Left cardiac atrium (tissue), 4 donors: ENCODE measurements around the gene BMP7. TPM values are rescaled to one million over a fixed set of nuclear protein-coding genes. Genes with fewer than 3 reads are reported as not detected.

Source experiments
- ATAC-seq, 2 donors: fragments of 200-7000 bp; cut with Tn5 transposase; one replicate each; pipeline ENCODE4 v1.9.1; 2020; ENCODE audit warnings: mild to moderate bottlenecking in 2 of 2, moderate library complexity in 2 of 2
- DNase-seq: peaks from one replicate; pipeline ENCODE4 v3.0.0-alpha.2; 2020
- intact Hi-C, 2 donors: fragments of 100-400 bp; cut with DNase I; formaldehyde crosslinking; loops; one replicate each; pipeline versions ENCODE4 v1.14.1 to v1.15.1; 2022 to 2023
- total RNA-seq, 2 donors: library from RNA; stranded (reverse); fragmentation: NEBNext Ultra II Directional; extraction: Animal tissue kit (Norgen Biotek cat#: 25700); gene quantifications; one replicate each; pipeline ENCODE4 v1.2.1, GENCODE V29; 2021
- donor health status: DM: no; HTN: yes; CAD: no.
- donor health status: DM: no; HTN: yes; CAD: no; lungs with severe emphysema.
- donor health status: DM: yes; HTN: yes; CAD: no.
- donor health status: Dilated cardiomyopathy.

The BMP7 gene
- total RNA-seq, 2 donors from 2014 or later = 23.9 to 29.3 TPM

- intact Hi-C loops = no loop called here
- no peak for DNase-seq
- no peak for ATAC-seq
Observed at GRCh38 chr20:57220337-57221145, 45.9 kb downstream of the BMP7 start.

GRCh38 chr20:57219071-57219677 is 47.3 kb downstream of the BMP7 start:
- ATAC-seq = no peak
- DNase-seq = no peak
- intact Hi-C loops = no loop called here

GRCh38 chr20:57218489-57218888 is 48.0 kb downstream of the BMP7 start:
- intact Hi-C loops = no loop called here
- ATAC-seq (no peak), DNase-seq (no peak)

- ATAC-seq (no peak), DNase-seq (no peak)
- intact Hi-C loops = no loop called here
Observed at GRCh38 chr20:57217802-57218201, 48.6 kb downstream of the BMP7 start.

GRCh38 chr20:57216669-57217068 is 49.8 kb downstream of the BMP7 start:
- intact Hi-C loops = no loop called here
- DNase-seq (no peak), ATAC-seq (no peak)

- no peak for ATAC-seq
- no peak for DNase-seq
- intact Hi-C loops = no loop called here
Observed at GRCh38 chr20:57215826-57216471, 50.5 kb downstream of the BMP7 start.

- no peak for ATAC-seq
- intact Hi-C loops = no loop called here
- no peak for DNase-seq
Observed at GRCh38 chr20:57215426-57215825, 51.0 kb downstream of the BMP7 start.

GRCh38 chr20:57214948-57215347 is 51.5 kb downstream of the BMP7 start:
- intact Hi-C loops = no loop called here
- DNase-seq = no peak
- ATAC-seq = no peak

- intact Hi-C loops = no loop called here
- DNase-seq = no peak
- ATAC-seq = no peak
Observed at GRCh38 chr20:57214427-57214826, 52.0 kb downstream of the BMP7 start.

GRCh38 chr20:57213924-57214323 is 52.5 kb downstream of the BMP7 start:
- ATAC-seq = no peak
- intact Hi-C loops = no loop called here
- DNase-seq = no peak

GRCh38 chr20:57213291-57213690 is 53.1 kb downstream of the BMP7 start:
- intact Hi-C loops = no loop called here
- ATAC-seq (no peak), DNase-seq (no peak)

GRCh38 chr20:57212534-57213276 is 53.7 kb downstream of the BMP7 start:
- ATAC-seq (peak; percentile 70 to 97), DNase-seq (peak; percentile 69)
- intact Hi-C loops = no loop called here

GRCh38 chr20:57211908-57212533 is 54.4 kb downstream of the BMP7 start:
- no peak for DNase-seq
- intact Hi-C loops = no loop called here
- ATAC-seq = no peak

GRCh38 chr20:57211406-57211805 is 55.0 kb downstream of the BMP7 start:
- intact Hi-C loops = no loop called here
- DNase-seq (no peak), ATAC-seq (no peak)

GRCh38 chr20:57210911-57211280 is 55.5 kb downstream of the BMP7 start:
- intact Hi-C loops = no loop called here
- ATAC-seq (no peak), DNase-seq (no peak)

GRCh38 chr20:57210054-57210910 is 56.2 kb downstream of the BMP7 start:
- ATAC-seq = no peak
- intact Hi-C loops = no loop called here

GRCh38 chr20:57209413-57209812 is 57.0 kb downstream of the BMP7 start:
- intact Hi-C loops = no loop called here
- no peak for ATAC-seq
- DNase-seq = no peak

More at GRCh38 chr20:57210054-57210910, 56.2 kb downstream of the BMP7 start:
- no peak for DNase-seq

GRCh38 chr20:57208198-57208597 is 58.2 kb downstream of the BMP7 start:
- DNase-seq (no peak), ATAC-seq (no peak)
- intact Hi-C loops = no loop called here
